Stimulated activated CD4-positive, alpha-beta T cell treated with anti-CD3 and anti-CD28 coated beads, Interleukin-4, amount 100 ng/mL, for 1 hour (primary cell): ENCODE measurements around the gene RGS19.

Source experiments
- DNase-seq: peaks from one replicate; pipeline ENCODE4 v3.0.0-alpha.2; 2020

Gene RGS19

DNA sequence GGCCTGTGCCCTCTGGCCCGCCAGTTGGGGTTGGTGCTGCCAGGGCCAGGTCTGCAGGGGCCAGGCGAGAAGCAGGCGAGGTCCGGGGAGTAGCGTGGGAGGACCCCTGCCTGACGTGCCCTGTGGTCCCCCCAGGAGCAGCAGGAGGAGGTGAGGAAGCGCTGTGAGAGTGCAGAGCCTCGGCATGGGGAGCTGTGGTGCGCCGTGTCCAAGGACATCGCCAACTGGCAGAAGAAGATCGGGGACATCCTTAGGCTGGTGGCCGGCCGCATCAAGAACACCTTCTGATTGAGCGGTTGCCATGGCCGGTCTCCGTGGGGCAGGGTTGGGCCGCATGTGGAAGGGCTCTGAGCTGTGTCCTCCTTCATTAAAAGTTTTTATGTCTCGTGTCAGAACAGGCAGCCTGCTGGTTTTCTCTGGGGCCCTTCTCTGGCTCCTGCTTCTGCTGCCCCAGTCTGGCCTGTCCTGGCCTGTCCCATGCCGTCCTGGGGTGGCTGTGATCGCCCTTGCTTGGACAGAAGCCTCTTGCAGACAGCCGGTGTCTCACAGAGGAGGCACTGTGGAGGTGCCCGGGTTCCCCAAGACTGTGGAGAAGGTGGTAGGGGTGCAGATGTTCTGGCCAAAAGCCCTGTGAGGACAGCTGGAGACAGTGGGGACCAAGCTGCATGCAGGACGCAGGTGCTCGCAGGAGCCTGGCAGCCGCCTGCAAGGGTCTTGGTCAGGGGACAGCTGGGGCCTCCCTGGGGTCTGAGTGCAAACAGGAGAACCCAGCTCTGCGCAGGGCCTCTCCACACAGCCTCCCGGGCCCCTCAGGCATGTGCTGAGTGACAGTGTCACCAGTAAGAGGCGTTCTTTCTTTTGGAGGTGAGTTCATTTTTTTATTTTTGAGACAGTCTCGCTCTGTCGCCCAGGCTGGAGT, 46.4 kb downstream of the RGS19 start:
- no peak for DNase-seq

DNA sequence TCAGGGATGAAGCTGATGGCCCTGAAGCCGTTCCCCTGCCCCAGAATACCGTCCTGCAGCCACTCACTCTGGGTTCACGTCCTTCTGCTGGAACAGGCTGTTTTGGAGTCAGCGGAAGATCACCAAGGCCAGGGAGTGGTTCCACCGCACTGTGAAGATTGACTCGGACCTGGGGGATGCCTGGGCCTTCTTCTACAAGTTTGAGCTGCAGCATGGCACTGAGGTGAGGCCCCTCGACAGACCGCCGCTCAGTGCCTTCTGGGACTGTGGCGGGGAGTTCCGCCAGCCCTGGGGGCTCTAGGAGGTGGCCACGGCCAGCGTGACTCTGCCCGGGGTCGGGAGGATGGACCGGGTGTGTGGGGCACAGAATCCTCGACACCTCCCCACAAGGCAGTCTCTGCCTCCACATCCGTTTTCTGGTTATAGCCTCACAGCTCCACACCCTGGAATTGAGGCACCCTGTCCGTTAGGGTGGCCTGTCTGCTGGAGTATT, 47.5 kb downstream of the RGS19 start:
- no peak for DNase-seq

- DNase-seq: no peak
Observed at GRCh38 chr20:64030371-64031134, 48.8 kb downstream of the RGS19 start.

DNA sequence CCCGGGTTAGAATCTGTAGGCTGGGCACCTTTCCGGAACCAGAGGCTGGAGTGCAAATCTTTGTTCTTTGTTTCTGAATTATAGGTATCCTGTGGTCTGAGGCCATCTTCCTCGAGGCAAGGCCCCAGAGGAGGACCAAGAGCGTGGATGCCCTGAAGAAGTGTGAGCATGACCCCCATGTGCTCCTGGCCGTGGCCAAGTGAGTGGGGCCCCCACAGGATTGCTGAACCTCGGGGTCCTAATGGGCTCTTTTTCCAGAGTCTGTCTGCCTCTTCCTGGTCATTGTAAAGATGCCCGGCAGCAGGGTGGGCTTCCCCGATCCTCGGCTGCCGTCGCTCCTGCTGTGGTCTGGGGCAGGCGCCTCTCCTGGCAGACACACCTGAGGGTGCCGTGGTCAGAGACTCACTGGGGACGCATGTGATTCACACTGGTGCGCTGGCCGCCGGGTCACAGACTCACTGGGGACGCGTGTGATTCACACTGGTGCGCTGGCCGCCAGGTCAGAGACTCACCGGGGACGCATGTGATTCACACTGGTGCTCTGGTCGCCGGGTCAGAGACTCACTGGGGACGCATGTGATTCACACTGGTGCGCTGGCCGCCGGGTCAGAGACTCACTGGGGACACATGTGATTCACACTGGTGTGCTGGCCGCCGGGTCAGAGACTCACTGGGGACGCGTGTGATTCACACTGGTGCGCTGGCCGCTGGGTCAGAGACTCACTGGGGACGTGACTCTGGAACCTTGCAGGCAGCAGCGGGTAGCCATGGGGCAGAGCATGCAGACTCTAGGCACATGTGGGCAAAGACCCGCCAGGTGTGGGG, 49.8 kb downstream of the RGS19 start:
- no peak for DNase-seq

DNA sequence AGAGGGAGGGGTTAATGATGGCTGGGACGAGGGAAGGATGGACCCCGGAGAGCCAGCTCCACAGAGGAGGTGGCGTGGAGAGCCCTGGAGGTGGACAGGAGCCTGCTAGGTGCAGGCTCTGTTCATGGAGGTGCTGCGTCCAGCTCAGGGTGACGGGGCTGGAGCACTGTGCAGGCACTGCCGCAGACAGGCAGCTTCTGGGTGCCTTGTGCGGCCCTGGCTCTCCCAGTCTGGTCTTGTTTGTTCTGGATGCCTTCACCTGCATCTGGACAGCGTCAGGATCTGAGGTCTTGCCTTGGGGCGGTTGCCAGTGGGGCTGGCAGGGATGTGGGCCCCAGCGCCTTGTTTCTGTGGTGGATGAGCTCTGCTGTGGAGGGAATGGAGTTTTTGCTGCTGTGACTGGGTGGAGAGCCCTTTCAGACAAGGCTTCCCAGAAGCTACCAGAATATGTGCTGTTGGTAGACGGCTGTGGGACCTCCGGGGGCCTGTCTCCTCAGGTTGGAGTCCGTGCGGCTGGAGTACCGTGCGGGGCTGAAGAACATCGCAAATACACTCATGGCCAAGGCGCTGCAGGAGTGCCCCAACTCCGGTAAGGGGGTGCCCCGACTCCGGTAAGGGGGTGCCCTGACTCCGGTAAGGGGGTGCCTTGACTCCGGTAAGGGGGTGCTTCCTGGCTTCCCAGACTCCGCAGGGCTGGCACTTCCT, 51.2 kb downstream of the RGS19 start:
- DNase-seq: no peak

GRCh38 chr20:64025826-64026412, 53.4 kb downstream of the RGS19 start:
- no peak for DNase-seq

DNA sequence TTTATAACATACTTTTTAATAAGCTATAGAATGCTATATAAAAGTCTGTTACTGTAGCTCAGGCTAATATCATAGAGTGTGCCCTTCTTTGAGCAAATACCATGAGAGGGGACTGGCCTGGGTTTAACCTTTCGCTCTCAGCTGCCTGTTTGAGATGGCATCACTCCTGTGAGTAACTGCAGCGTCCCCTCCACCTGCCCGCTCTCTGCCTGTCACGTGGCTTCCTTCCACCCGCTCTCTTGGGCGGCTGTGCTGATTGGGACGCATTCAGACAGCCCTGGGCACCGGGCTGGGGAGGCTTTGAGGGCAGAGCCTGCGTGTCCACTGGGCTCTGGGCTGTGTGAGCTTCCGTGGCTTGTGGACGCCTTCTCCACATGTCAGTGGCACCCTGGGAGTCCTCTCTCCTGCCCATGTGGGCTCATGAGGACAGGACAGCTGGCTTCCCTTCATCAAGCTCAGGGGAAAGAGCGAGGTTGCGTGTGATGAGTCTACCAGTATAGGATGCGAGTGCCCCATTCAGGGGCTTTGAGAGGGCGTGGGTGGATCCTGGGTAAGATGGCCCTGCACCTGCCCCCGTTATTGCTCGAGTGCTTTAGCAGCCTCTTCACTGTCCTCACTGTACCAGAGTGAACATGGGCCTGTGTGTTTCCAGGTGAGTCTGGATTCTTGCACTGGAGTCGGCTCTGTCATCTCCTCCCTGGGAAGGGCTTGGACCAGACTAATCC, 54.1 kb downstream of the RGS19 start:
- no peak for DNase-seq

DNA sequence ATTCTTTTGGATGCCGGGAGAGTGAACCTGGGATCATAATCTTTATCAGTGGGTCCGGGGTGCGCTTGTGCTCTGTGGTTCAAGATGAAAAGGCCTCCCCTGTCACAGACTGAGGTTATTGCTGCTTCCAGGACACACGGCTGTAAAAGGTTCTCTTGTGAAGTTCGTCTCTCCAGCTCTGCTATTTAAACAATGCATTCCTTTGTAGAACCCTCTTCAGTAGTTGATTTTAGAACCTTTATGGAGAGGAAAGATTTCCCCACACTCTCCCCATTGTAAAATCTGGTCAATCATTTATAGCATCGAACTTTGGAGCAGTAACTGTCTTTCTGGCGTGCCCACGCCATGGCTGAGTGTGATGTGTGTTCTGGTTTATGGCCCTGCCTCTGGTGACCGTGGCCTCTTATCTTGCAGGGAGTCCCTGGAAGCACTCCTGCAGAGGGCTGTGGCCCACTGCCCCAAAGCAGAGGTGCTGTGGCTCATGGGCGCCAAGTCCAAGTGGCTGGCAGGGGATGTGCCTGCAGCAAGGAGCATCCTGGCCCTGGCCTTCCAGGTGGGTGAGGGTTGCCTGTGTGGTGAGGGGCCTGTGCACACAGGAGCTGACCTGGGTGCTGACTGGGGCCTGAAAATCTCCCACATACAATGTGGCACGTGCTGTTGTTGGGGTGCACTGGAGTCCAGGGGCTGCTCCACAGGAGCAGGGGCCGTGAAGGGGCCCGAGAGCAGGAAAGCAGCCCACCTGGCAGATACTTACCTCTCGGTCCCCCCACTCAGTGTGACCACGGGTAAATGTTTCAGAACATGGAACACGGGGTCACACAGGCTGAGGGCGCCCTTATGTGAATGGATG, 55.0 kb downstream of the RGS19 start:
- no peak for DNase-seq

- no peak for DNase-seq
Observed at GRCh38 chr20:64023361-64024140, 55.8 kb downstream of the RGS19 start.
